Adrenal gland (tissue), 12 donors: ENCODE measurements around the gene RCBTB1. TPM values are rescaled to one million over a fixed set of nuclear protein-coding genes. Genes with fewer than 3 reads are reported as not detected.

ENCODE experiments used
- DNase-seq, 7 donors: peaks; one replicate each; pipeline ENCODE4 v3.0.0-alpha.2; 2019 to 2020
- H3K27ac ChIP-seq, 5 donors: fragments of 200-600 bp; sonication (generic) in 4 of 5; 1 replicate in 3 of 5; 2 replicates in 2 of 5; pipeline versions ENCODE4 v1.5.1 to v1.8.0; 2016 to 2020; ENCODE audit warnings: mild to moderate bottlenecking in 1 of 5
- H3K27me3 ChIP-seq: fragments of 200-600 bp; 2 replicates; pipeline ENCODE4 v1.8.0; 2021
- H3K36me3 ChIP-seq, 2 donors: fragments of 200-600 bp; replicated peaks in 1 of 2; 1 replicate in 1 of 2; 2 replicates in 1 of 2; pipeline versions ENCODE4 v1.5.1 to v1.8.0; 2018 to 2022
- H3K4me1 ChIP-seq, 2 donors: fragments of 200-600 bp; replicated peaks in 1 of 2; 1 replicate in 1 of 2; 2 replicates in 1 of 2; pipeline versions ENCODE4 v1.5.1 to v1.8.0; 2018 to 2021
- H3K4me3 ChIP-seq, 4 donors: fragments of 200-600 bp; sonication (generic) in 3 of 4; one replicate each; pipeline ENCODE4 v1.5.1; 2016 to 2018
- H3K9me3 ChIP-seq, 3 donors: fragments of 200-600 bp; sonication (generic) in 1 of 3; replicated peaks in 1 of 3; 1 replicate in 2 of 3; 2 replicates in 1 of 3; pipeline versions ENCODE4 v1.5.1 to v1.8.0; 2016 to 2021
- POLR2A ChIP-seq, 2 donors: fragments of 450-650 bp; IDR thresholded peaks; one replicate each; pipeline ENCODE4 v1.6.1; 2017; ENCODE audit warnings: antibody characterized with exemption in 2 of 2, mild to moderate bottlenecking in 2 of 2, moderate library complexity in 1 of 2
- WGBS, 4 donors: extraction: QIAGEN DNeasy Blood & Tissue Kit in 2 of 4; methylation state at CpG; one replicate each; pipeline versions ENCODE4 v1.1.5 to v1.1.7; 2013 to 2017; 5-methylcytosine and 5-hydroxymethylcytosine counted together
- intact Hi-C, 2 donors: fragments of 100-400 bp; cut with DNase I; formaldehyde crosslinking; loops; one replicate each; pipeline versions ENCODE4 v1.14.1 to v1.15.0; 2022 to 2023
- polyA plus RNA-seq, 3 donors: library from polyadenylated mRNA; stranded (reverse); fragments of 200-250 nt in 2 of 3; fragments of 350-450 nt in 1 of 3; fragmentation: Illumina TruSeq in 1 of 3; extraction: RNeasy Lipid Tissue Mini Kit (QIAGEN cat#74804) in 1 of 3; gene quantifications; one replicate each; pipeline ENCODE4 v1.2.3, GENCODE V29; 2013 to 2014
- total RNA-seq, 9 donors: library from RNA; depleted of rRNA in 4 of 9; stranded (reverse); fragments of >200 nt in 4 of 9; fragments of 120-200 nt in 1 of 9; fragmentation: NEBNext Ultra II Directional in 1 of 9; extraction: Animal tissue kit (Norgen Biotek cat#: 25700) in 1 of 9; gene quantifications; one replicate each; pipeline versions ENCODE4 v1.1.0 to v1.2.4, GENCODE V29; 2013 to 2023
- TF ChIP-seq, protein P1 (sequence below), 6 experiments: fragments of 450-650 bp in 4 of 6; fragments of 200-600 bp in 2 of 6; sonication (generic) in 1 of 6; IDR thresholded peaks; 1 replicate in 5 of 6; 2 replicates in 1 of 6; pipeline versions ENCODE4 v1.5.1 to v1.8.0; 2016 to 2021; ENCODE audit warnings: antibody characterized with exemption in 6 of 6, mild to moderate bottlenecking in 2 of 6, moderate library complexity in 1 of 6
- donor health status: healthy with polysubstance abuse.
- donor health status: Bipolar disorder and iron deficiency.
- donor health status: DM: yes; HTN: yes; CAD: no.
- donor health status: DM: no; HTN: no; CAD: no.
- donor health status: DM: no; HTN: no; CAD: no.
- donor health status: DM: yes; HTN: yes; CAD: no.

The RCBTB1 gene
- total and polyA plus RNA-seq, 12 donors, result 11.7 to 87.5 (median 29.4) TPM

DNA sequence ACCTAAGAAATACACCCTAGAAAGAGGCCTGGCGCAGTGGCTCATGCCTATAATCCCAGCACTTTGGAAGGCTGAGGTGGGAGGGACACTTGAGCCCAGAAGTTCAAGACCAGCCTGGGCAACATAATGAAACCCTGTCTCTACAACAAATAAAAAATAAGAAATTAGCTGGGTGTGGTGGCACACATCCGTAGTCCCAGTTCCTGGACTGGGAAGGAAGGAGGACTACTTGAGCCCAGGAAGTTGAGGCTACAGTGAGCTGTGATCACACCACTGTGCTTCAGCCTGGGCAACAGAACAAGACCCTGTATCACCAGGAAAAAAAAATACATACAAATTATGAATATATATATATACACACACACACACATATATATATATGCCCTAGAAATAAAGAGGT is 47.0 kb downstream of the RCBTB1 start:
- Histone ChIP-seq H3K27ac (no peak overlapping the region), H3K4me3 (no peak overlapping the region), H3K27me3 (no peaks in the 10 kb centered on the region), H3K36me3 (peaks cover 0 to 25% of the 10 kb centered on the region in 2 donors), H3K4me1 (peaks cover 0 to 4% of the 10 kb centered on the region in 2 donors), H3K9me3 (no peaks in the 10 kb centered on the region)
- WGBS, 4 donors, result 86 to 93% (median 88%) methylated on average over 2 of the region's 2 CpGs
- intact Hi-C loops, result no loop called here
- TF ChIP-seq, protein P1, sequence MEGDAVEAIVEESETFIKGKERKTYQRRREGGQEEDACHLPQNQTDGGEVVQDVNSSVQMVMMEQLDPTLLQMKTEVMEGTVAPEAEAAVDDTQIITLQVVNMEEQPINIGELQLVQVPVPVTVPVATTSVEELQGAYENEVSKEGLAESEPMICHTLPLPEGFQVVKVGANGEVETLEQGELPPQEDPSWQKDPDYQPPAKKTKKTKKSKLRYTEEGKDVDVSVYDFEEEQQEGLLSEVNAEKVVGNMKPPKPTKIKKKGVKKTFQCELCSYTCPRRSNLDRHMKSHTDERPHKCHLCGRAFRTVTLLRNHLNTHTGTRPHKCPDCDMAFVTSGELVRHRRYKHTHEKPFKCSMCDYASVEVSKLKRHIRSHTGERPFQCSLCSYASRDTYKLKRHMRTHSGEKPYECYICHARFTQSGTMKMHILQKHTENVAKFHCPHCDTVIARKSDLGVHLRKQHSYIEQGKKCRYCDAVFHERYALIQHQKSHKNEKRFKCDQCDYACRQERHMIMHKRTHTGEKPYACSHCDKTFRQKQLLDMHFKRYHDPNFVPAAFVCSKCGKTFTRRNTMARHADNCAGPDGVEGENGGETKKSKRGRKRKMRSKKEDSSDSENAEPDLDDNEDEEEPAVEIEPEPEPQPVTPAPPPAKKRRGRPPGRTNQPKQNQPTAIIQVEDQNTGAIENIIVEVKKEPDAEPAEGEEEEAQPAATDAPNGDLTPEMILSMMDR (IDR thresholded peaks at IDR 0.05), result no peak
- TF ChIP-seq POLR2A (IDR thresholded peaks at IDR 0.05), result no peak
- no peak for DNase-seq

DNA sequence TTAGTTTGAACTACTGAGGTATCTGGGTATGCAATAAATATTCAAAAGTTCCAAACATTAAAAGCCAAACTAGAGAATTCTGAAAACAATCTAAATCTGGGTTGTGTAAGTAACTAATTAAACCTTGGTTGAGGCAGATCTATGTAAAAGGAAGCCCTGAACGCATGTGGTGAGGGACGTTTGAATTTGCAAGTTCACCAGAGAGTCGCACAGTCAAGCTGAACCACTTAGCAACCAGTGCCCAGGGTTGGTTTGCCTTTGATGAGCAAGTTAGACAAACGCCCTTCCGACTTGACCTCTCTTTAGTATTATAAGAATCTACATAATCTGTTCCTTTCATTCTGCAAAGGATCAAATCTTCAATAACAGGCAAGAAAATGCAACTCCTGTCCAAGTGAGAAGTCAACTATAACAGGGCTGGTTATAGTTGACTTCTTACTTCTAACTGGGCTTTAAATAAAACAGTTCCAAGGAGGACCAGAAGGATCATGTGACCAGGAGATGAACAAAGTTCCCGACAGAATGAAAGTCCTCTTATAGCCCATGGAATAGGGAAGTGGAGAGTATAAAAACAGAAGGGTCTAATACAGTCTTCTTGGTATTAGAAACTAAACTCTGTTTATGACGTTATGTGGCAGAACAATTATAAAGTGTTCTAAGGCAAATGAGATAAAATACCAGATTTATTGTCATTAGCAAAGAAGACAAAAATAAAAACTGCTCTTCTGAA is 49.0 kb downstream of the RCBTB1 start:
- no peak for DNase-seq
- H3K27ac ChIP-seq, result no peak overlapping the region
- WGBS, 4 donors, result 68 to 78% (median 78%) methylated on average over 6 to 7 of the region's 7 CpGs
- no peaks in the 10 kb centered on the region for H3K9me3 ChIP-seq
- peaks cover 0 to 4% of the 10 kb centered on the region in 2 donors for H3K4me1 ChIP-seq
- H3K36me3 ChIP-seq, result peaks cover 0 to 15% of the 10 kb centered on the region in 2 donors
- intact Hi-C loops, result no loop called here
- H3K4me3 ChIP-seq, result no peak overlapping the region
- no peak for TF ChIP-seq POLR2A (IDR thresholded peaks at IDR 0.05)
- TF ChIP-seq, protein P1 (IDR thresholded peaks at IDR 0.05), result no peak
- H3K27me3 ChIP-seq, result no peaks in the 10 kb centered on the region

DNA sequence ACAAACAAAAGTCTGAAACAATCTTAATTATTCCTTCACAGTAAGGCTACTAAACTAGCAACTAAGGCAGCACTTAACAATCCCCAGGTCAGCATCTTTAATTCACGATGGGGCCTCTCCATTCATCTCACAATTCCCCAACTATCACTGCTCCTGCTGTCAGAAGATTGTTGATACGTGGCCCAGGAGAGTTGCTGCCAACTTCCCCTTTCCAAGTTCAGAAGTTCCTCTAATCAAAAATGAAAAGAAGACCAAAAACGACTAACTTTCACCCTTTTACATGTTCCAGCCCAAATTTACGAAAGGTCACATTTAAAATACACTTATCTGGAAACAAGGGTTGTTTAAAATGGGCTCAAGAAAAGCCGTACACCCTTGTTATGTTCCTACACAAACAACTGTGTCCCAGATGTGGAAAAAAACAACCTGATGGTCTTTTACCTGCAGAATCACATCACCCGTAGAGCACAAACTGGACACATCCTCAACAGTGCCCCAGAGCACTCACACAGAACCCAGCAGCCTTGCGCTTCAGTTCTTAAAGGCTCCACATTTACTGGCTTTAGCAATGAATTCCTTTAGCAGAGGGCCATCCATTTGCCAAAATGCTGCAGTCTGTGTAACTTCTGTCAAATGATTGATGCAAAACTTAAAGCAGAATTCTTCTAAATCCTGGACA is 51.6 kb downstream of the RCBTB1 start:
- no peak for DNase-seq
- WGBS, 4 donors, result 66 to 77% (median 69%) methylated on average over 7 of the region's 7 CpGs

DNA sequence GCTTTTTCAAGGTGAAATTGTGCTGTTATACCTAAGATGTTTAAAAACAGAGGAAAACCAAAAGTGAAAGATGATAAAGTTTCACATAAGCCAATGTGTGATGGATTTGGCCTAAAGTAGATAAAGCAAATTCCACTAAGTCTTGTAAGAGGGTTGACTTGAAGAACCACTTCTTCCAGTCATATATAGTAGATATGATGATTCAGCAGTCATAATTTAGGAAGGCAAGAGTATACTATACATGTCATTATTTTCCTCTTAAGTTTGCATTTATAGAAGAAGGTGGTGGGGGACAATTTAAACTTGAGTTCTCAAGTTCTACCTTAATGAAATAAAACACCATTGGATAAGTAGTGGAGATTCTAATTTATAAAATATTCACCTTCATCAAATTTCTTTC is 52.3 kb downstream of the RCBTB1 start:
- H3K4me3 ChIP-seq, result no peak overlapping the region
- no peak for DNase-seq
- no peak for TF ChIP-seq POLR2A (IDR thresholded peaks at IDR 0.05)
- TF ChIP-seq, protein P1 (IDR thresholded peaks at IDR 0.05), result no peak
- H3K9me3 ChIP-seq, result no peaks in the 10 kb centered on the region
- H3K27me3 ChIP-seq, result no peaks in the 10 kb centered on the region
- H3K27ac ChIP-seq, result no peak overlapping the region
- H3K4me1 ChIP-seq, result peaks cover 0 to 7% of the 10 kb centered on the region in 2 donors
- intact Hi-C loops, result no loop called here
- H3K36me3 ChIP-seq, result peaks cover 0 to 7% of the 10 kb centered on the region in 2 donors

More for the DNA sequence above, 51.6 kb downstream of the RCBTB1 start:
- no peaks in the 10 kb centered on the region for H3K27me3 ChIP-seq
- peaks cover 0 to 3% of the 10 kb centered on the region in 2 donors for H3K36me3 ChIP-seq
- H3K4me3 ChIP-seq, result no peak overlapping the region
- peaks cover 0 to under 1% of the 10 kb centered on the region in 2 donors for H3K4me1 ChIP-seq
- TF ChIP-seq, protein P1 (IDR thresholded peaks at IDR 0.05), result no peak
- no peak for TF ChIP-seq POLR2A (IDR thresholded peaks at IDR 0.05)
- intact Hi-C loops, result no loop called here
- no peaks in the 10 kb centered on the region for H3K9me3 ChIP-seq
- no peak overlapping the region for H3K27ac ChIP-seq
